ENCODE data around the gene LCLAT1.

Gene LCLAT1

DNA sequence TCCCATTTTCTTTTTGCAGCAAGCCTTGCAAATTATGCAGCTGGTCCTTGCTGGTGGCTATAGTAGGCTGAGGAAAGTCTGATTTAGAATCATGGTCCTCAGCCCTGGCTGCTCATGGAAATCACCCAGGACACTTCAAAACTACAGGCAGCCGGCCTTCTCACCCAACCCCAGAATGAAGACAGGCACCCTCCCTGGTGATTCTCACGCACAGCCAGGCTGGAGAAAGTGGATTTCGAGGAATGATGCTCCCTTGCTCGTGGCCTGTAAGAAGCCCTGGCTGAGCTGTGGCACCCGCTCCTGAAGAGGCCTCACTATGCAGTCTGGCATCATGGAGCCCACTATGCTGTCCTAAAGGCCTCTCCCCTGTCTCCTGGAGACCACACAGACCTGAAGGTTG lies 202.8 kb downstream of the LCLAT1 start:
- no peak for DNase-seq (ENCODE audit: extremely low read depth, insufficient read length)
- H3K4me3 ChIP-seq (replicated peaks; ENCODE audit: low read depth, low read length): no peak overlapping the region
- TF ChIP-seq, protein P1, sequence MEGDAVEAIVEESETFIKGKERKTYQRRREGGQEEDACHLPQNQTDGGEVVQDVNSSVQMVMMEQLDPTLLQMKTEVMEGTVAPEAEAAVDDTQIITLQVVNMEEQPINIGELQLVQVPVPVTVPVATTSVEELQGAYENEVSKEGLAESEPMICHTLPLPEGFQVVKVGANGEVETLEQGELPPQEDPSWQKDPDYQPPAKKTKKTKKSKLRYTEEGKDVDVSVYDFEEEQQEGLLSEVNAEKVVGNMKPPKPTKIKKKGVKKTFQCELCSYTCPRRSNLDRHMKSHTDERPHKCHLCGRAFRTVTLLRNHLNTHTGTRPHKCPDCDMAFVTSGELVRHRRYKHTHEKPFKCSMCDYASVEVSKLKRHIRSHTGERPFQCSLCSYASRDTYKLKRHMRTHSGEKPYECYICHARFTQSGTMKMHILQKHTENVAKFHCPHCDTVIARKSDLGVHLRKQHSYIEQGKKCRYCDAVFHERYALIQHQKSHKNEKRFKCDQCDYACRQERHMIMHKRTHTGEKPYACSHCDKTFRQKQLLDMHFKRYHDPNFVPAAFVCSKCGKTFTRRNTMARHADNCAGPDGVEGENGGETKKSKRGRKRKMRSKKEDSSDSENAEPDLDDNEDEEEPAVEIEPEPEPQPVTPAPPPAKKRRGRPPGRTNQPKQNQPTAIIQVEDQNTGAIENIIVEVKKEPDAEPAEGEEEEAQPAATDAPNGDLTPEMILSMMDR (IDR thresholded peaks at IDR 0.05; ENCODE audit: insufficient read depth, low read length, poor library complexity, severe bottlenecking): no peak
- H3K36me3 ChIP-seq (ENCODE audit: control insufficient read depth, insufficient read depth, low read length): no peaks in the 10 kb centered on the region
- H3K27me3 ChIP-seq (replicated peaks; ENCODE audit: control insufficient read depth, insufficient read depth, low read length): no peaks in the 10 kb centered on the region

DNA sequence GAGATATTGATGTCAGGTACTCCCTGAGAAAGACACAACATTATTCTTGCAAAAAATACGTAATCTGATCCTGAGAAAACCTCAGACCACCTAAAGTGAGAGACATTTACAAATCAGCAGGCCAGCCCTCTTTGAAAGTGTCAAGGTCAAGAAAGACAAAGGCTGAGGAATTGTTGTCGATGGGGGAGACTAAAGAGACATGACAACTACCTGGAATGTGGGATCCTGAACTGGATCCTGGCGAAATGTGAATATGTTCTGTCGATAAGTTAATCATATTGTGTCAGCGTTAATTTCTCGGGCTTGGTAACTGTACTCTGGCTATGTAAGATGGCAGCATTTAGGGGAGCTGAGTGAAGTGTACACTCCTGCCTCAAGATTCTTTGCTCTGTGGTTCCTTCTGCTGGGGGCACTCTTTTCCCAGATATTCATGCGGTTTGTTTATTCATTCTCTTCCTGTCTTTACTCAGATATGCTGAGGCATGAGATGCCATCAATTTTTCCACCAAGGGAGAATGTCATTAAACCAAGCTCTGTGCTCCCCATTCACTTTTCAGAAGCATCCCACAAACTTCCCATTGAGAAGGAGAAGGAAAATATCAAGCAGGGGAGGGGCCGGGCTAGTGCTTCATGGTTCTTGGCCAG lies 205.3 kb downstream of the LCLAT1 start:
- H3K27me3 ChIP-seq (replicated peaks; ENCODE audit: control insufficient read depth, insufficient read depth, low read length): no peaks in the 10 kb centered on the region; the same call in 1 of the 2 replicates
- no peak overlapping the region for H3K4me3 ChIP-seq (replicated peaks; ENCODE audit: low read depth, low read length)
- H3K36me3 ChIP-seq (ENCODE audit: control insufficient read depth, insufficient read depth, low read length): no peaks in the 10 kb centered on the region
- TF ChIP-seq, protein P1 (IDR thresholded peaks at IDR 0.05; ENCODE audit: insufficient read depth, low read length, poor library complexity, severe bottlenecking): no peak
- DNase-seq (ENCODE audit: extremely low read depth, insufficient read length): no peak

DNA sequence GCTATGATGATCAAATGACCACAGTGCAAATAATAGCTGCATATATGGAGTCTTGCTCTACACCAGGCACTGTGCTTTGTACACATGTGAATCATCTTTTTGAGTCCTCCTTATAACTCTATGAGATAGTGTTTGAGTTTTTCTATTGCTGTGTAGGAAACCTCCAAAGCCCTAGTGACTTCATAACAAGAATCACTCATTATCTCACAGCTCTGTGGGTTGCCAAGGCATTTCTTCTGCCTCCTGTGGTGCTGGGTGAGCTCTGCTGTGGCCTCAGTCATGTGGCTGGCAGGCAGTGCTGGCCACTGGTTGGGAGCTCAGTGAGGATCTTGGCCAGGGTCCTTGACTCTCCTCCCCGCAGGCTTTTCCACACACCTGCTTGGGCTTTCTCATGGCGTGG lies 206.8 kb downstream of the LCLAT1 start:
- Histone ChIP-seq H3K27me3 (replicated peaks; ENCODE audit: control insufficient read depth, insufficient read depth, low read length) (no peaks in the 10 kb centered on the region; the same call in 1 of the 2 replicates), H3K4me3 (replicated peaks; ENCODE audit: low read depth, low read length) (no peak overlapping the region)

DNA sequence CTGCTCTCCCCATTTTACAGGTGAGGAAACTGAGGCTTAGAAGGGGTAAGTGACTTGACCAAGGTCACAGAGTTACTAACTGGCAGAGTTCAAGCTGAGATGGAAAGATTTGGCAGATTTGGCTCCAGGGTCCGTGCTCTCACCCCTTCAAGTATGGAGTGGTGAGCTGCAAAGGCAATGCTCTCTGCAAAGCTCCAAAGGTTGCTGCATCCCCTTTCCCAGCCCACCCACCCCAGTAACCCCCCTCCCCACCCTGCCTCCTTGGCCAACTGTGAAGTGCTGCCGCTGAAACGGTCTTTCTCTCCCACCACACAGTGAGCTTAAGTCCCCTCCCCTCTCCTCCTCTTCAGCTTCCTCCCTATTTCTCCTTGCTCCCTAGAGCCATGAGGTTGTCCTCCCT lies 207.4 kb downstream of the LCLAT1 start:
- DNase-seq (ENCODE audit: extremely low read depth, insufficient read length): no peak
- no peak overlapping the region for H3K4me3 ChIP-seq (replicated peaks; ENCODE audit: low read depth, low read length)
- TF ChIP-seq, protein P1 (IDR thresholded peaks at IDR 0.05; ENCODE audit: insufficient read depth, low read length, poor library complexity, severe bottlenecking): no peak
- H3K36me3 ChIP-seq (ENCODE audit: control insufficient read depth, insufficient read depth, low read length): no peaks in the 10 kb centered on the region
- no peaks in the 10 kb centered on the region; the same call in 1 of the 2 replicates for H3K27me3 ChIP-seq (replicated peaks; ENCODE audit: control insufficient read depth, insufficient read depth, low read length)

More for the DNA sequence above, 206.8 kb downstream of the LCLAT1 start:
- TF ChIP-seq, protein P1 (IDR thresholded peaks at IDR 0.05; ENCODE audit: insufficient read depth, low read length, poor library complexity, severe bottlenecking): no peak
- no peak for DNase-seq (ENCODE audit: extremely low read depth, insufficient read length)
- no peaks in the 10 kb centered on the region for H3K36me3 ChIP-seq (ENCODE audit: control insufficient read depth, insufficient read depth, low read length)

DNA sequence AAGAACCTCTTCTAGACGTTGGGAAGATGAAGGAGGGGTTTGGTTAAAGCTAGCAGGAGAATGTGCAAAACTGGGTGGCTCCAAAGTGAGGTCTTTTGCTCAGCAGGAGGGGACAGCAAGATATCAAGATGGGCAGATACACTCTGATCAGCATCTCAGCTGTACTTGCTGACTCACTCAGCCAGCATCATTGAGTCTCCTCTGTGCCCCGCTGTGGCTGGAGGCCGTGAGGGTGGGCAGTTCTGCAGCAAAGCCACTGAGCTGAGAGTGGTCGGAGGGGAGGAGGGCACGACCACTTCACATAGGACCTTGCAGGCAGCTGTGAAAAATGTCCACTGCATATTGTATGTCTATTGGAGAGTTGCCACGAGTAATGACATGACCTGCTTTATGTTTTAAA lies 208.2 kb downstream of the LCLAT1 start:
- no peaks in the 10 kb centered on the region for H3K36me3 ChIP-seq (ENCODE audit: control insufficient read depth, insufficient read depth, low read length)
- H3K4me3 ChIP-seq (replicated peaks; ENCODE audit: low read depth, low read length): no peak overlapping the region
- TF ChIP-seq, protein P1 (IDR thresholded peaks at IDR 0.05; ENCODE audit: insufficient read depth, low read length, poor library complexity, severe bottlenecking): no peak
- H3K27me3 ChIP-seq (replicated peaks; ENCODE audit: control insufficient read depth, insufficient read depth, low read length): no peaks in the 10 kb centered on the region; the same call in 1 of the 2 replicates
- DNase-seq (ENCODE audit: extremely low read depth, insufficient read length): no peak
